H9 (cell line): ENCODE results near the gene KIF13A. TPM values are rescaled to one million over a fixed set of nuclear protein-coding genes. Genes with fewer than 3 reads are reported as not detected.

Experiments used
- DNase-seq: peaks from one replicate; pipeline ENCODE4 v3.0.0-alpha.2; 2017
- H2AFZ ChIP-seq: one replicate; pipeline ENCODE4 v1.6.1; 2013; ENCODE audit warnings: mild to moderate bottlenecking, low read length, control low read depth, moderate library complexity
- H2AK5ac ChIP-seq: 2 replicates; pipeline ENCODE4 v1.6.1; 2013; ENCODE audit warnings: low read length, control low read depth, mixed read lengths; ENCODE audit not compliant: insufficient read length
- H2BK120ac ChIP-seq: one replicate; pipeline ENCODE4 v1.6.1; 2013; ENCODE audit warnings: low read depth, mild to moderate bottlenecking, low read length, control low read depth, inconsistent platforms; ENCODE audit not compliant: poor library complexity, severe bottlenecking
- H2BK12ac ChIP-seq: 2 replicates; pipeline ENCODE4 v1.6.1; 2013; ENCODE audit warnings: low read length, control low read depth, mixed read lengths, low read depth; ENCODE audit not compliant: insufficient read length
- H2BK15ac ChIP-seq: 2 replicates; pipeline ENCODE4 v1.6.1; 2013; ENCODE audit warnings: low read depth, low read length, control low read depth
- H2BK20ac ChIP-seq: one replicate; pipeline ENCODE4 v1.6.1; 2013; ENCODE audit warnings: low read depth, mild to moderate bottlenecking, low read length, control low read depth, inconsistent platforms; ENCODE audit not compliant: poor library complexity, severe bottlenecking
- H2BK5ac ChIP-seq: 2 replicates; pipeline ENCODE4 v1.6.1; 2013; ENCODE audit warnings: low read length, control low read depth, mixed read lengths; ENCODE audit not compliant: insufficient read length
- H3K14ac ChIP-seq: 2 replicates; pipeline ENCODE4 v1.6.1; 2013; ENCODE audit warnings: low read length, control low read depth; ENCODE audit not compliant: insufficient read depth
- H3K18ac ChIP-seq: 2 replicates; pipeline ENCODE4 v1.6.1; 2013; ENCODE audit warnings: low read depth, mild to moderate bottlenecking, mixed read lengths, low read length, control low read depth; ENCODE audit not compliant: insufficient read length
- H3K23ac ChIP-seq: 2 replicates; pipeline ENCODE4 v1.6.1; 2013; ENCODE audit warnings: low read length, control low read depth, mixed read lengths, low read depth; ENCODE audit not compliant: insufficient read length
- H3K23me2 ChIP-seq: 2 replicates; pipeline ENCODE4 v1.6.1; 2013; ENCODE audit warnings: low read depth, mild to moderate bottlenecking, mixed read lengths, low read length, control low read depth; ENCODE audit not compliant: insufficient read length, poor library complexity, severe bottlenecking
- H3K27ac ChIP-seq: 2 replicates; pipeline ENCODE4 v1.5.1; 2013; ENCODE audit warnings: low read length, control low read depth, mixed read lengths, low read depth; ENCODE audit not compliant: insufficient read length
- H3K27me3 ChIP-seq: 2 replicates; pipeline ENCODE4 v1.6.1; 2013; ENCODE audit warnings: low read length, control low read depth, inconsistent platforms; ENCODE audit not compliant: insufficient read depth
- H3K4ac ChIP-seq: 2 replicates; pipeline ENCODE4 v1.6.1; 2013; ENCODE audit warnings: low read depth, mild to moderate bottlenecking, control low read depth, inconsistent platforms, low read length, moderate library complexity
- H3K4me1 ChIP-seq: 2 replicates; pipeline ENCODE4 v1.6.1; 2013; ENCODE audit warnings: low read length, control low read depth, inconsistent platforms; ENCODE audit not compliant: insufficient read depth
- H3K4me2 ChIP-seq: 2 replicates; pipeline ENCODE4 v1.6.1; 2013; ENCODE audit warnings: low read length, control low read depth, mixed read lengths; ENCODE audit not compliant: insufficient read length, insufficient read depth
- H3K56ac ChIP-seq: 2 replicates; pipeline ENCODE4 v1.6.1; 2013; ENCODE audit warnings: low read depth, mild to moderate bottlenecking, mixed read lengths, low read length, control low read depth; ENCODE audit not compliant: insufficient read length
- H3K79me1 ChIP-seq: 2 replicates; pipeline ENCODE4 v1.6.1; 2013; ENCODE audit warnings: low read depth, mild to moderate bottlenecking, moderate library complexity, low read length, control low read depth, inconsistent platforms; ENCODE audit not compliant: insufficient read depth, poor library complexity, severe bottlenecking
- H3K79me2 ChIP-seq: 2 replicates; pipeline ENCODE4 v1.6.1; 2013; ENCODE audit warnings: low read length, control low read depth, inconsistent platforms; ENCODE audit not compliant: insufficient read depth
- H3K9ac ChIP-seq: 2 replicates; pipeline ENCODE4 v1.6.1; 2013; ENCODE audit warnings: low read length, control low read depth, mixed read lengths; ENCODE audit not compliant: insufficient read length; ENCODE audit errors: extremely low read depth
- H3K9me3 ChIP-seq: one replicate; pipeline ENCODE4 v1.6.1; 2013; ENCODE audit warnings: low read depth, low read length, inconsistent platforms; ENCODE audit not compliant: control insufficient read depth
- H3T11ph ChIP-seq: one replicate; pipeline ENCODE4 v1.6.1; 2013; ENCODE audit warnings: mild to moderate bottlenecking, low read length, control low read depth, inconsistent platforms
- H4K20me1 ChIP-seq: one replicate; pipeline ENCODE4 v1.6.1; 2013; ENCODE audit not compliant: control insufficient read depth, insufficient read length, insufficient read depth
- H4K5ac ChIP-seq: 2 replicates; pipeline ENCODE4 v1.6.1; 2013; ENCODE audit warnings: low read depth, mild to moderate bottlenecking, mixed read lengths, low read length, control low read depth; ENCODE audit not compliant: insufficient read length
- H4K8ac ChIP-seq: replicated peaks from 2 replicates; pipeline ENCODE4 v1.6.1; 2013; ENCODE audit warnings: low read length, control low read depth, mixed read lengths, low read depth; ENCODE audit not compliant: insufficient read length
- H4K91ac ChIP-seq: 2 replicates; pipeline ENCODE4 v1.6.1; 2013; ENCODE audit warnings: low read depth, mild to moderate bottlenecking, moderate library complexity, mixed read lengths, low read length, control low read depth; ENCODE audit not compliant: insufficient read length
- H3K27ac Mint-ChIP-seq, 3 experiments: 2 replicates in 2 of 3; 3 replicates in 1 of 3; pipeline ENCODE4 v1.8.0; 2020 to 2021; ENCODE audit warnings: mixed read lengths in 3 of 3, mild to moderate bottlenecking in 1 of 3, moderate library complexity in 1 of 3
- H3K27me3 Mint-ChIP-seq: 2 replicates; pipeline ENCODE4 v1.8.0; 2021; ENCODE audit warnings: low read depth, mild to moderate bottlenecking, moderate library complexity, mixed read lengths
- H3K36me3 Mint-ChIP-seq, 3 experiments: 2 replicates in 2 of 3; 3 replicates in 1 of 3; pipeline ENCODE4 v1.8.0; 2020 to 2021; ENCODE audit warnings: low read depth in 3 of 3, mixed read lengths in 3 of 3; ENCODE audit not compliant: insufficient read depth in 1 of 3
- H3K4me1 Mint-ChIP-seq, 2 experiments: 2 replicates each; pipeline ENCODE4 v1.8.0; 2020; ENCODE audit warnings: mixed read lengths in 2 of 2
- H3K4me3 Mint-ChIP-seq, 2 experiments: 2 replicates in 1 of 2; 3 replicates in 1 of 2; pipeline ENCODE4 v1.8.0; 2020 to 2021; ENCODE audit warnings: mild to moderate bottlenecking in 2 of 2, mixed read lengths in 2 of 2, moderate library complexity in 1 of 2
- H3K9me3 Mint-ChIP-seq, 2 experiments: 2 replicates in 1 of 2; 3 replicates in 1 of 2; pipeline ENCODE4 v1.8.0; 2020; ENCODE audit warnings: mild to moderate bottlenecking in 2 of 2, mixed read lengths in 2 of 2, moderate library complexity in 1 of 2
- WGBS: extraction: QIAGEN DNeasy Blood & Tissue Kit; methylation state at CpG from one replicate; pipeline ENCODE4 v1.1.7; 2013; ENCODE audit warnings: missing lambda C conversion rate, low lambda C conversion rate, mixed read lengths; ENCODE audit not compliant: insufficient read length; ENCODE audit errors: extremely low coverage; 5-methylcytosine and 5-hydroxymethylcytosine counted together
- total RNA-seq: library from RNA; stranded (reverse); gene quantifications from 2 replicates; pipeline ENCODE4 v1.2.1, GENCODE V29; 2021
- TF ChIP-seq, protein P1 (sequence below): fragments of 200-600 bp; sonication (generic); conservative IDR thresholded peaks from 3 replicates; pipeline ENCODE4 v1.8.0; 2021; ENCODE audit warnings: antibody characterized with exemption, mild to moderate bottlenecking

KIF13A gene
- total RNA-seq, 1 experiment from 2014 or later, result 38.2 TPM

DNA sequence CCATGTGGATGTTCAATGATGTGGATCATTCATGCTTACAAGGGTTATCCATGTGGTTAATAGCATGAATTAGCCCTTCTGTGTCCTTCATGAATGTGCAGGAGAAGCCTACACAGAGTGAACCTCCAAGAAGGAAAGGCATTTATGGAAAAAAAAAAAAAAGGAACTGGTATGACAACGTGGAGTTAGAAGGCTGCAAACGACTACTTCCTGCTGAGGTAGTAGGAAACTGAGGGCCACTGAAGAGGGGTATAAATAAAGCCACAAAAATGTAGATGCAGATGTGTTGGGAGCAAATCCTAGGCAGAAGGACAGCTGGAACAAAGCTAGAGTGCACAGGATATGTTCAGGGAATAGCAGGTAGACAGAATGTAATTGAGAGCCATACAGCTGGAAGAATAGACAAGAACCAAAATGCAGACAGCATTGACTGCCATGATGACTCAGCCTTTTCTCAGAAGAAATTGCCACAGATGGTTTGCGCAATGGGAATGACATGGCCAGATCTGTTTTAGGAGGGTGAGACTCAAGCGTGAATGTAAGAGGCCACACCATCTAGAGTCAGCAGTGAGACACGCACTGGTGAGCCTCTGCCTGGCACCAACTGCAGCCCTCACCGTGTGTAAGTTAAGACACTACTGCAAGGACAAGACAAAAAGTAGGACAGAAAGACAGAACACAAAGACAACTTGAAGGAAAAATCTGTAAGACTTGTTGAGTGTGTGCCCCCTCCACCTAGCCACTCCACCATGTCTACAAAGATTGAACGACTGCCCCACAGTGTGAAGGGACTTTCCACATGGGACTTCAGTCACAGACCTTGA, 79.8 kb downstream of the KIF13A start:
- H3K4me3 Mint-ChIP-seq, result no peak overlapping the region
- H2AFZ ChIP-seq, result no peak overlapping the region

More for the DNA sequence above, 79.8 kb downstream of the KIF13A start:
- Mint-ChIP-seq H3K27me3 (no peaks in the 10 kb centered on the region), H3K36me3 (no peaks in the 10 kb centered on the region), H3K9me3 (no peaks in the 10 kb centered on the region), H3K4me1 (peaks cover 20 to 23% of the 10 kb centered on the region in 2 experiments), H3K27ac (peak overlapping the region; percentile 16 to 93 (median 71); a peak in 5 of 7 replicates)
- no peak overlapping the region for H3K9ac ChIP-seq
- no peaks in the 10 kb centered on the region for H3K79me1 ChIP-seq
- H2AK5ac ChIP-seq, result no peak overlapping the region
- no peak overlapping the region for H2BK5ac ChIP-seq
- no peak for DNase-seq
- no peak overlapping the region for H4K5ac ChIP-seq
- no peak overlapping the region for H3K4ac ChIP-seq
- H3T11ph ChIP-seq, result no peak overlapping the region
- no peak overlapping the region for H3K4me2 ChIP-seq
- no peaks in the 10 kb centered on the region for H3K27me3 ChIP-seq
- H3K4me1 ChIP-seq, result no peaks in the 10 kb centered on the region; the same call in 1 of the 2 replicates
- no peaks in the 10 kb centered on the region for H3K9me3 ChIP-seq
- no peak overlapping the region for H3K27ac ChIP-seq
- TF ChIP-seq, protein P1, sequence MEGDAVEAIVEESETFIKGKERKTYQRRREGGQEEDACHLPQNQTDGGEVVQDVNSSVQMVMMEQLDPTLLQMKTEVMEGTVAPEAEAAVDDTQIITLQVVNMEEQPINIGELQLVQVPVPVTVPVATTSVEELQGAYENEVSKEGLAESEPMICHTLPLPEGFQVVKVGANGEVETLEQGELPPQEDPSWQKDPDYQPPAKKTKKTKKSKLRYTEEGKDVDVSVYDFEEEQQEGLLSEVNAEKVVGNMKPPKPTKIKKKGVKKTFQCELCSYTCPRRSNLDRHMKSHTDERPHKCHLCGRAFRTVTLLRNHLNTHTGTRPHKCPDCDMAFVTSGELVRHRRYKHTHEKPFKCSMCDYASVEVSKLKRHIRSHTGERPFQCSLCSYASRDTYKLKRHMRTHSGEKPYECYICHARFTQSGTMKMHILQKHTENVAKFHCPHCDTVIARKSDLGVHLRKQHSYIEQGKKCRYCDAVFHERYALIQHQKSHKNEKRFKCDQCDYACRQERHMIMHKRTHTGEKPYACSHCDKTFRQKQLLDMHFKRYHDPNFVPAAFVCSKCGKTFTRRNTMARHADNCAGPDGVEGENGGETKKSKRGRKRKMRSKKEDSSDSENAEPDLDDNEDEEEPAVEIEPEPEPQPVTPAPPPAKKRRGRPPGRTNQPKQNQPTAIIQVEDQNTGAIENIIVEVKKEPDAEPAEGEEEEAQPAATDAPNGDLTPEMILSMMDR, result no peak
- H4K91ac ChIP-seq, result no peak overlapping the region
- H3K18ac ChIP-seq, result peak overlapping the region; percentile 65
- H2BK20ac ChIP-seq, result no peak overlapping the region
- WGBS, result no CpG with 5 or more reads among the region's 7 CpGs
- H3K56ac ChIP-seq, result no peak overlapping the region
- no peak overlapping the region for H2BK12ac ChIP-seq
- H3K23me2 ChIP-seq, result no peaks in the 10 kb centered on the region
- H3K23ac ChIP-seq, result no peak overlapping the region
- no peaks in the 10 kb centered on the region for H4K20me1 ChIP-seq
- no peak overlapping the region for H2BK15ac ChIP-seq
- no peak overlapping the region for H4K8ac ChIP-seq
- H3K79me2 ChIP-seq, result no peaks in the 10 kb centered on the region
- no peak overlapping the region for H2BK120ac ChIP-seq
- H3K14ac ChIP-seq, result no peak overlapping the region
